Breast epithelium (tissue), 4 donors: ENCODE data around the gene PTPN11. TPM values are rescaled to one million over a fixed set of nuclear protein-coding genes. Genes with fewer than 3 reads are reported as not detected.
"Not testable (repeated sequence)": the region's sequence is repeated elsewhere in the genome, so short reads cannot be mapped to it uniquely, and the experiment has no call there.

Experiments
- DNase-seq, 2 donors: peaks; one replicate each; pipeline ENCODE4 v3.0.0-alpha.2; 2019; ENCODE audit warnings: low spot score in 2 of 2
- H3K27ac ChIP-seq, 2 donors: fragments of 200-600 bp; sonication (generic) in 1 of 2; one replicate each; pipeline ENCODE4 v1.5.1; 2016 to 2019; ENCODE audit warnings: mild to moderate bottlenecking in 1 of 2
- H3K27me3 ChIP-seq, 2 donors: fragments of 200-600 bp; sonication (generic) in 1 of 2; one replicate each; pipeline versions ENCODE4 v1.5.1 to v1.6.0; 2017 to 2019; ENCODE audit warnings: control low read depth in 1 of 2, mild to moderate bottlenecking in 1 of 2
- H3K36me3 ChIP-seq: fragments of 200-600 bp; one replicate; pipeline ENCODE4 v1.5.1; 2019
- H3K4me1 ChIP-seq, 2 donors: fragments of 200-600 bp; sonication (generic); one replicate each; pipeline ENCODE4 v1.5.1; 2016 to 2019; ENCODE audit warnings: control low read depth in 1 of 2
- H3K4me3 ChIP-seq, 3 donors: fragments of 200-600 bp; sonication (generic); 1 replicate in 2 of 3; 2 replicates in 1 of 3; pipeline ENCODE4 v1.5.1; 2016 to 2019; ENCODE audit warnings: mild to moderate bottlenecking in 3 of 3, moderate library complexity in 2 of 3
- H3K9me3 ChIP-seq, 2 donors: fragments of 200-600 bp; sonication (generic) in 1 of 2; one replicate each; pipeline ENCODE4 v1.5.1; 2016 to 2019; ENCODE audit warnings: control low read depth in 1 of 2
- POLR2A ChIP-seq: fragments of 450-650 bp; IDR thresholded peaks from one replicate; pipeline ENCODE4 v1.6.1; 2016; ENCODE audit warnings: antibody characterized with exemption, mild to moderate bottlenecking, moderate library complexity
- POLR2AphosphoS5 ChIP-seq, 3 donors: sonication (generic); formaldehyde crosslinking; IDR thresholded peaks; one replicate each; pipeline ENCODE4 v1.6.1; 2017; ENCODE audit warnings: antibody characterized with exemption in 3 of 3
- intact Hi-C: fragments of 100-400 bp; cut with DNase I; formaldehyde crosslinking; loops from one replicate; pipeline ENCODE4 v1.15.1; 2023; ENCODE audit warnings: low total_unique reads
- total RNA-seq, 3 donors: library from RNA; depleted of rRNA; stranded (reverse); fragments of >200 nt; gene quantifications; one replicate each; pipeline ENCODE4 v1.1.0, GENCODE V29; 2016
- TF ChIP-seq, protein P1 (sequence below), 3 donors: fragments of 450-650 bp; IDR thresholded peaks; one replicate each; pipeline ENCODE4 v1.5.1; 2016 to 2017; ENCODE audit warnings: antibody characterized with exemption in 3 of 3, mild to moderate bottlenecking in 3 of 3, moderate library complexity in 3 of 3

The PTPN11 gene
- total RNA-seq, 3 donors from 2014 or later: 73.8 to 288 (median 91.4) TPM

GRCh38 chr12:112409906-112410244 lies 8.9 kb upstream of the PTPN11 start:
- Histone ChIP-seq H3K27ac (no peak overlapping the region), H3K4me3 (peak overlapping the region in 2 of 3 donors; percentile 72 to 90)
- intact Hi-C loops: no loop called here

GRCh38 chr12:112413855-112414625 lies 4.7 kb upstream of the PTPN11 start:
- Histone ChIP-seq H3K9me3 (no peaks in the 10 kb centered on the region), H3K36me3 (no peaks in the 10 kb centered on the region), H3K4me1 (no peaks in the 10 kb centered on the region), H3K4me3 (no peak overlapping the region), H3K27me3 (no peaks in the 10 kb centered on the region), H3K27ac (no peak overlapping the region)
- no peak for DNase-seq
- intact Hi-C loops: no loop called here
- TF ChIP-seq POLR2AphosphoS5 (IDR thresholded peaks at IDR 0.05) (no peak), POLR2A (no peak)
- TF ChIP-seq, protein P1, sequence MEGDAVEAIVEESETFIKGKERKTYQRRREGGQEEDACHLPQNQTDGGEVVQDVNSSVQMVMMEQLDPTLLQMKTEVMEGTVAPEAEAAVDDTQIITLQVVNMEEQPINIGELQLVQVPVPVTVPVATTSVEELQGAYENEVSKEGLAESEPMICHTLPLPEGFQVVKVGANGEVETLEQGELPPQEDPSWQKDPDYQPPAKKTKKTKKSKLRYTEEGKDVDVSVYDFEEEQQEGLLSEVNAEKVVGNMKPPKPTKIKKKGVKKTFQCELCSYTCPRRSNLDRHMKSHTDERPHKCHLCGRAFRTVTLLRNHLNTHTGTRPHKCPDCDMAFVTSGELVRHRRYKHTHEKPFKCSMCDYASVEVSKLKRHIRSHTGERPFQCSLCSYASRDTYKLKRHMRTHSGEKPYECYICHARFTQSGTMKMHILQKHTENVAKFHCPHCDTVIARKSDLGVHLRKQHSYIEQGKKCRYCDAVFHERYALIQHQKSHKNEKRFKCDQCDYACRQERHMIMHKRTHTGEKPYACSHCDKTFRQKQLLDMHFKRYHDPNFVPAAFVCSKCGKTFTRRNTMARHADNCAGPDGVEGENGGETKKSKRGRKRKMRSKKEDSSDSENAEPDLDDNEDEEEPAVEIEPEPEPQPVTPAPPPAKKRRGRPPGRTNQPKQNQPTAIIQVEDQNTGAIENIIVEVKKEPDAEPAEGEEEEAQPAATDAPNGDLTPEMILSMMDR (IDR thresholded peaks at IDR 0.05): no peak

More at GRCh38 chr12:112409906-112410244, 8.9 kb upstream of the PTPN11 start:
- Histone ChIP-seq H3K4me1 (no peaks in the 10 kb centered on the region), H3K9me3 (no peaks in the 10 kb centered on the region), H3K36me3 (peaks cover 11% of the 10 kb centered on the region), H3K27me3 (no peaks in the 10 kb centered on the region)
- TF ChIP-seq POLR2A: no peak
- TF ChIP-seq, protein P1 (IDR thresholded peaks at IDR 0.05): no peak
- TF ChIP-seq POLR2AphosphoS5 (IDR thresholded peaks at IDR 0.05): no peak
- no peak for DNase-seq

DNA sequence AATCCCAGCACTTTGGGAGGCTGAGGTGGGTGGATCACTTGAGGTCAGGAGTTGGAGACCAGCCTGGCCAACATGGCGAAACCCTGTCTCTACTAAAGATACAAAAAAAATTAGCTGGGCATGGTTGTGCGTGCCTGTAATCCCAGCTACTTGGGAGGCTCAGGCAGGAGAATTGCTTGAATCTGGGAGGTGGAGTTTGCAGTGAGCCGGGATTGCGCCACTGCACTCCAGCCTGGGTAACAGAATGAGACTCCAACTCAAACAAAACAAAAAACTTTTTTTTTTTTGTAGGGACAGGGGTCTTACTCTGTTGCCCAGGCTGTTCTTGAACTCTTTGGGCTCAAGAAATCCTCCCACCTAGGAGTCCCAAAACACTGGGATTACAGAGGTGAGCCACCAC lies 3.3 kb upstream of the PTPN11 start:
- H3K4me1 ChIP-seq, H3K27me3 ChIP-seq, DNase-seq, intact Hi-C loops, H3K36me3 ChIP-seq, H3K4me3 ChIP-seq, H3K27ac ChIP-seq, H3K9me3 ChIP-seq: not testable (repeated sequence)

DNA sequence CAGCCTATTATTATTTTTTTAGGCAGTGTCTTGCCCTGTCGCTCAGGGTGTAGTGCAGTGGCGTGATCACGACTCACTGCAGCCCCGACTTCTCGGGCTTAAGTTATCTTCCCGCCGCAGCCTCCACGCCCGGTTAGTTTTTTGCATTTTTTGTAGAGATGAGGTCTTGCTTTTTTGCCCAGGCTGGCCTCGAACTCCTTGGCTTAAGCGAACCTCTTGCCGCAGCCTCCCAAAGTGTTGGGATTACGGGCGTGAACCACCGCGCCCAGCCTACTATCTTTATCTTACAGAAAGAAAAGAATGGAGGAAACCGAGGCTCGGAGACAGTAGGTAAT lies 507 bp upstream of the PTPN11 start:
- Histone ChIP-seq H3K27ac (peak overlapping the region; percentile 96 to 100), H3K9me3 (no peaks in the 10 kb centered on the region), H3K4me1 (no peaks in the 10 kb centered on the region), H3K36me3 (no peaks in the 10 kb centered on the region), H3K4me3 (peak overlapping the region; percentile 90 to 100 (median 93)), H3K27me3 (no peaks in the 10 kb centered on the region)
- TF ChIP-seq POLR2AphosphoS5 (IDR thresholded peaks at IDR 0.05) (no peak), POLR2A (no peak)
- TF ChIP-seq, protein P1 (IDR thresholded peaks at IDR 0.05): no peak
- intact Hi-C loops: no loop called here
- no peak for DNase-seq

- Histone ChIP-seq H3K27me3 (no peaks in the 10 kb centered on the region), H3K4me3 (peak overlapping the region; percentile 90 to 100 (median 93)), H3K9me3 (no peaks in the 10 kb centered on the region), H3K27ac (peak overlapping the region; percentile 96 to 100), H3K36me3 (no peaks in the 10 kb centered on the region), H3K4me1 (no peaks in the 10 kb centered on the region)
- intact Hi-C loops: no loop called here
- DNase-seq: peak; percentile 72 to 77
- TF ChIP-seq, protein P1 (IDR thresholded peaks at IDR 0.05): peak in 1 of 3 donors; percentile 2
- no peak for TF ChIP-seq POLR2A
- peak in 2 of 3 donors; percentile 69 to 96 for TF ChIP-seq POLR2AphosphoS5 (IDR thresholded peaks at IDR 0.05)
Measured at GRCh38 chr12:112419297-112420133, 768 bp downstream of the PTPN11 start.
